CD4-positive, alpha-beta T cell treated with Interferon alpha-2 for 1 hour (primary cell): ENCODE data around the gene TSHR.
"Not testable (repeated sequence)": the region's sequence is repeated elsewhere in the genome, so short reads cannot be mapped to it uniquely, and the experiment has no call there.

Experiments
- DNase-seq, 2 donors: peaks; one replicate each; pipeline ENCODE4 v3.0.0-alpha.2; 2020 to 2022

Gene TSHR

GRCh38 chr14:81091139-81091538, 135.7 kb downstream of the TSHR start:
- DNase-seq: no peak

DNA sequence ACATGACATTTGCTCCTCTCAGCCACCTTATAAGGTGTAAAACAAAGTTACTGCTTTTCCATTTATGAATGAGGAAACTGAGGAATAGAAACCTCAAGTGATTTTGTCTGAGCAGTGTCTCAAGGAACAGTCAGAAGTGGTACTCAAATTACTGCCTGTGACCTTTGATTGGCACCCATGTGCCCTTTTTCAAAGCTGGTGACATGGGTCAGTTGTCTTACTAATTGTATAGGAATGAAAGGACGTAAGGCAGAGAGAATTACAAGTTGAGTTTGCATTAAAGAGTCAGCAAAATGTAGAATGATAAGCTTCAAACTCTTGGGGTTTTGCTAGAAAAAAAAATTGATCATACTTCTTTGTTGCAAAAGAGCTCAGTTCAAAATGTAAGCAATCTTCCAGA, 136.2 kb downstream of the TSHR start:
- DNase-seq: no peak

GRCh38 chr14:81093651-81094050, 138.2 kb downstream of the TSHR start:
- DNase-seq: no peak

DNA sequence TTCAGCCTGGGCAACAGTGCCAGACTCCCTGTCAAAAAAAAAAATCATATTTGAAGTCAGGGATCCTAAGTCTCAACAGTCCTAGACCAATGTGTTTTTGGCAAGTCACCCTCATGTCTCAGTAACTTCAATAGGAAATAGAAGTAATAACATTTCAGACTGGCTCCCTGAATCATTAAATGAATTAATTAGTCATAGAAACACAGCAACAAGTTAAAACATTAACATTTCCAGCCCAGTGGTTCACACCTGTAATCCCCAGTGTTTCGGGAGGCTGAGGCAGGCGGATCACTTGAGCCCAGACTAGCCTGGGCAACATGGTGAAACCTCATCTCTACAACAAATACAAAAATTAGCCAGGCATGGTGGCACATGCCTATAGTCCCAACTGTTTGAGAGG, 140.1 kb downstream of the TSHR start:
- DNase-seq: no peak

DNA sequence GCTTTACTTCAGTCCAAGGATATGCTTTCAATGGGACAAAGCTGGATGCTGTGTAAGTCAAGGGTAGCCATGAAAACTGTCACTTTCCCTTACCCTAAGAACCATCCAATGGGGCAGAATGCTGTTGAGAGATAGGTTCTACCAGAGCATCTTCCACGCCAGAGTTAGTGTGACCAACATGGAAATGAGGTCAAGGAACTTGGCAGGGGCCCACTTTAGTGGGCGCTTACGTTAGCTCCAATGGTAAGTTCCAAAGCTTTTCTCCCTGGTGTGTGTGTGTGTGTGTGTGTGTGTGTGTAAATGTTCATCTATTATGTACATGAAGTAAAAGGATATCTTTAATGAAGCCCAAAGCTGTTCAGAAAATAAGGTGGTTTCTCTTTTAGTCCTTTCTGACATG, 141.2 kb downstream of the TSHR start:
- no peak for DNase-seq

GRCh38 chr14:81102217-81102616, 146.8 kb downstream of the TSHR start:
- DNase-seq: no peak

DNA sequence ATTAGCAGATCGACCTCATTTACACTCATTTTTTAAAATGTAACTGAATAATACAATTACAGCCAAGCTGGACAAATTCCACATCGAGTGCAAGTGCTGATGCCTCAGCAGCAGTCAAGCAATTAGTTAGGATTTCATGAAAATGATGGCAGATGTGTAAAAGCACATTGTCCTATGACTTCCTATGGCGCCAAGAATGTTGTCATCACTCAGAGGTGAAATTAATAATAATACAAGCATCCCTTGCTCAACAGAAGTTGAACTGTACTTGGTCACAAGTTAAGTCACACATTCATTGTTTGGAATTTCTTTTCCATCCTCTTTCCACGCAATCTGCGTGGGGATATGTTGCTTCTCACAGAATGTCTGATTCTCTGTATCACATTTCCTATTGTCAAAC, 148.0 kb downstream of the TSHR start:
- no peak for DNase-seq

- DNase-seq: no peak
Measured at GRCh38 chr14:81105378-81105777, 150.0 kb downstream of the TSHR start.

DNA sequence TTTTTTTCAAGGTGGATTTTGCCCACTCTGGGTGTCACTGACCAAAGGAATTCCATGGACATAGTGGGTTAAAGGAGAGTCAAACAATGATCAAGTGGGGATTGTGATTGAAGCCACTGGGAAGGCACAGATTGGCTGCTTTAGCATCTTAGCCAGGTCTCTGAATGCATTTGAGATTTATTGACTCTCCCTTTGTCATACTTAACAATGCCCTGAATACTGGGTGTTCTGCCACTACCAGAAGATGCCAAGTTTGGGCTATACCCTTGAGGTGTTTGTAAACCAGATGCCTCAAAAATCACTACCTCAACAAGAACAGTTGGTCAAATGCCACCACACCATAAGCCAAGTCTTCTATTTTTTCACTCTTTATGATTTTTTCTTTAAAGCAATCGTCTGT, 150.5 kb downstream of the TSHR start:
- DNase-seq: no peak

DNA sequence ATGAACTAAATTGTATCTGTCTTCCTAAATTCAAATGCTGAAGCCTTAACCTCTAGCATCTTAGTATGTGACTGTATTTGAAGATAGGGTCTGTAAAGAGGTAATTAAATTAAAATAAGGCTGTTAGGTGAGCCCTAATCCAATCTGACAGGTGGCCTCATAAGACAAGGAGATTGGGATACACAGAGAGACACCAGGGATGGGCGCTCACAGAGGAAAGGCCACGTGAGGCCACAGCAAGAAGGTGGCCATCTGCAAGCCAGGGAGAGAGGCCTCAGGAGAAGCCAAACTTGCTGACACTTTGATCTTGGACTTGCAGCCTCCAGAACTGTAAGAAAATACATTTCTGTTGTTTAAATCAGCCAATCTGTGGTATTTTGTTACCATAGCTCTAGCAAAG, 154.8 kb downstream of the TSHR start:
- no peak for DNase-seq

GRCh38 chr14:81113176-81113575, 157.8 kb downstream of the TSHR start:
- no peak for DNase-seq

- not testable (repeated sequence) for DNase-seq
Measured at GRCh38 chr14:81113945-81114820, 158.8 kb downstream of the TSHR start.

DNA sequence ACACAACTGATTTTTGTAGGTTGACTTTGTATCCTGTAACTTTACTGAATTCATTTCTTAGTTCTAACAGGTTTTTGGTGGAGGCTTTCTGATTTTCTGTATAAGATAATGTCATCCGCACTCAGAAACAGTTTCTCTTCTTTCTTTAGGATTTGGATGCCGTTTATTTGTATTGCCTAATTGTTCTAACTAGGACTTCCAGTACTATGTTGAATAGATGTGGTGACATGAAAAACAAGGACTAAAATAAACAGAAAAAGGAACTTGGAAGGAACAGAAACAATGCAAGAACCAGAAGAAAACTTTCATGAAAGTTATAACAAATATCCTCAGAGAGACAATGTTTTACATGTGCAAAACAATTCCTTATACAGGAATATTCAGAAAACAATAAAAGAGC, 165.1 kb downstream of the TSHR start:
- DNase-seq: no peak

DNA sequence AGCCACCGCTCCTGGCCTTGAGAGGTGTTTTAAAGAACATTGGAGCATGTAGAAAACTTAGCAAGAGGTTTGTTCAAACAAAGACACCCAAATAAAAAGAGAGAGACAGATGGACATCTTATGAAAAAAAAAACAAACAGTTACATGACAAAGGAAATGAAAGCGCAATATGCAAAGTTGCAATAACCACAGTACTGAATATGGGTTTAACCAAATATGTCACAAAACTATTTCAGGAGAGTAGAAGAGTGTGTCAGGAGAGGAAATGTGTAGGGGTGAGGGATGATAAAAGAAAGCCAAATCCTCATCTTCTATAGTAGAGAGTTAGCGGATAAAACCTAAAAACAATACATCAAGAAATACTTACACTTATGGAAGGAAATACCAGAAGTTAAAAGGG, 166.9 kb downstream of the TSHR start:
- DNase-seq: no peak

DNA sequence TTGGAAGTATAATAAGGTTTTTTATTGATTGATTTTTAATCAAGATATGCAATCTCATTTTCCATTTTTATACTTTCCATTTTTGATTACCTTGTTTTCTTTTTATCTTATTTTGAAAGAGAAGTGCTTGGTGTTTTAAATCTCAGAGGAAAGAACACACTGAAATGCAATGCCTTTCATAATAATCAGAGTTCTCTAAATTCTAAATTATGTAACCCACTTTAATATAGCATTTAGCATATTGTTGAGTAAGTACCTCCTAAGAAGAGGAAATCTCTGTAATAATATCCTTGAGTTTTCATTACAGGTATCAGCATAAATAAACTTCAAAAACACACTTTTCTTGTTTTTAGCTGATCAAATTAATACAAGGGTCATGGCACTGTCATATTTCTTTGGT, 168.4 kb downstream of the TSHR start:
- no peak for DNase-seq

DNA sequence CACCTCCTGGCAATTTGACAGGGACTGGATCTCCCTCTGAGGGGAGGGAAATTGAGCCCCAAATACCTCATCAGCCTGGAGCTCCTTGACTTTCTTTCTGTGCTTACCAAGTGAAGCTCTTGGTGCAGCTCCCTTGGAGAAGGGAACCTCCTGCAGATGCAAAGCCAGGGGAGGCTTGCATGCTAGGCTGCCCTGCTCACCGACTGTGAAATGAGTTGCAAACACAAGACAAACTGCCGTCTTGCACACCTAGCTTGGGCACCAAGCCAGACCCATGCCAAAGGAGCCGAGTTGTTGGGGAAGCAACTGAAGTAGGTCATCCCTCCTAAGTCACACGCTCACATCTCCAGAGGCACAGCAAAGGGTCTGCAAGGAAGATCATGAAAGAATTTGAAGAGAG, 170.1 kb downstream of the TSHR start:
- DNase-seq: no peak

- DNase-seq: no peak
Measured at GRCh38 chr14:81127785-81128184, 172.4 kb downstream of the TSHR start.

- no peak for DNase-seq
Measured at GRCh38 chr14:81129242-81129641, 173.8 kb downstream of the TSHR start.

- no peak for DNase-seq
Measured at GRCh38 chr14:81132468-81132867, 177.0 kb downstream of the TSHR start.

- no peak for DNase-seq
Measured at GRCh38 chr14:81133400-81133799, 178.0 kb downstream of the TSHR start.

GRCh38 chr14:81137316-81137715, 181.9 kb downstream of the TSHR start:
- no peak for DNase-seq

DNA sequence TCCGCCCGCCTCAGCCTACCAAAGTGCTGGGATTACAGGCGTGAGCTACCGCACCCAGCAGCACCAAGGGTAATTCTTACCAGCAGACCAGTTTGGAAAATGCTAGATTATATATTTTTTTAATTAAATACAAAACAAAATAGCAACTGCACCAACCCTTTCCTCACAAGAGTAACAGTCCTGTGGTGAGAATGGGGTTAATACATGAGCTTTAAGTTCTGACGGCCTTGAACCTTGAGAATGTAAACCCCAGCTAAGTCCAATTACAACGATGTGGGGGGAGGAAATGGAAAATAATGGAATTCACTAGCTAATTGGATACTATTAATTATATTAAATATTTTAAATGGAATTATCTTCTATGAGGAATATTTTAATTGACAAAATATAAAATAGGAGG, 183.0 kb downstream of the TSHR start:
- no peak for DNase-seq

- DNase-seq: no peak
Measured at GRCh38 chr14:81141426-81141825, 186.0 kb downstream of the TSHR start.

- no peak for DNase-seq
Measured at GRCh38 chr14:81143793-81144192, 188.4 kb downstream of the TSHR start.
